ENCODE results near the gene ZFYVE19. TPM values are rescaled to one million over a fixed set of nuclear protein-coding genes. Genes with fewer than 3 reads are reported as not detected.

The ZFYVE19 gene
- total RNA-seq, 1 donor from 2014 or later, result 24.9 TPM

- no peak for DNase-seq (ENCODE audit: low spot score)
- ATAC-seq, result no peak
- intact Hi-C loops (cut with DNase I), result no loop called here
These were observed 56.9 kb downstream of the ZFYVE19 start for GRCh38 chr15:40863660-40864270.

Other genes with a start within 250 kb of the ZFYVE19 start
- 31.3 TPM for gene CCDC32, start 242.0 kb upstream of the ZFYVE19 start, total RNA-seq
- gene RPUSD2, start 237.8 kb upstream of the ZFYVE19 start, total RNA-seq, result 6.1 TPM
- gene KNL1, start 212.8 kb upstream of the ZFYVE19 start, total RNA-seq, result 0.89 TPM
- 0.53 TPM for gene RAD51, start 111.9 kb upstream of the ZFYVE19 start, total RNA-seq
- 38.3 TPM for gene RMDN3, start 51.8 kb upstream of the ZFYVE19 start, total RNA-seq
- 9.8 TPM for gene GCHFR, start 43.0 kb upstream of the ZFYVE19 start, total RNA-seq
- 0.49 TPM for gene C15orf62, start 37.1 kb upstream of the ZFYVE19 start, total RNA-seq
- gene DNAJC17, start 384 bp downstream of the ZFYVE19 start, total RNA-seq, result 36.2 TPM
- gene PPP1R14D, start 21.6 kb downstream of the ZFYVE19 start, total RNA-seq, result not detected
- gene SPINT1, start 37.0 kb downstream of the ZFYVE19 start, total RNA-seq, result 4.0 TPM
- 0.22 TPM for gene RHOV, start 67.1 kb downstream of the ZFYVE19 start, total RNA-seq
- 17.3 TPM for gene VPS18, start 87.4 kb downstream of the ZFYVE19 start, total RNA-seq
- 33.3 TPM for gene DLL4, start 122.3 kb downstream of the ZFYVE19 start, total RNA-seq
- 0.58 TPM for gene CHAC1, start 146.4 kb downstream of the ZFYVE19 start, total RNA-seq